CD4-positive, alpha-beta memory T cell (primary cell): ENCODE measurements around the gene ANKS6. TPM values are rescaled to one million over a fixed set of nuclear protein-coding genes. Genes with fewer than 3 reads are reported as not detected.

Experiments used
- CTCF ChIA-PET: fragments of 350-600 bp; sonication (Branson Sonifier 250); formaldehyde crosslinking; loops from one replicate; lab custom pipeline; 2021; ENCODE audit warnings: inconsistent platforms; ENCODE audit not compliant: partially characterized antibody; lab: Charles Lee
- POLR2A ChIA-PET: fragments of 350-600 bp; sonication (Branson Sonifier 250); formaldehyde crosslinking; loops from one replicate; lab custom pipeline; 2021; ENCODE audit not compliant: partially characterized antibody; lab: Charles Lee
- DNase-seq, 5 donors: peaks; one replicate each; pipeline versions ENCODE4 v3.0.0 to v3.0.0-alpha.2; 2020 to 2022; ENCODE audit warnings: mixed read lengths in 1 of 5
- H3K27ac ChIP-seq: one replicate; pipeline ENCODE4 v1.7.0; 2013; ENCODE audit warnings: low read depth, low read length
- H3K27me3 ChIP-seq: 2 replicates; pipeline ENCODE4 v1.7.0; 2013; ENCODE audit warnings: mild to moderate bottlenecking, low read length, moderate library complexity; ENCODE audit not compliant: insufficient read depth
- H3K36me3 ChIP-seq: 2 replicates; pipeline ENCODE4 v1.7.0; 2013; ENCODE audit warnings: mild to moderate bottlenecking, low read length, moderate library complexity; ENCODE audit not compliant: insufficient read depth
- H3K4me1 ChIP-seq: 2 replicates; pipeline ENCODE4 v1.7.0; 2013; ENCODE audit warnings: mild to moderate bottlenecking, low read length, moderate library complexity; ENCODE audit not compliant: insufficient read depth
- H3K4me3 ChIP-seq, 2 donors: one replicate each; pipeline ENCODE4 v1.7.0; 2013; ENCODE audit warnings: low read length in 2 of 2, mild to moderate bottlenecking in 1 of 2
- H3K9me3 ChIP-seq, 2 donors: one replicate each; pipeline ENCODE4 v1.7.0; 2013; ENCODE audit warnings: low read length in 2 of 2, control low read depth in 1 of 2; ENCODE audit not compliant: control insufficient read depth in 1 of 2
- H3K27ac Mint-ChIP-seq, 7 donors: one replicate each; pipeline ENCODE4 v1.8.0; 2020 to 2021; ENCODE audit warnings: mixed read lengths in 7 of 7, mild to moderate bottlenecking in 6 of 7, inconsistent platforms in 3 of 7, moderate library complexity in 3 of 7
- H3K27me3 Mint-ChIP-seq, 2 donors: one replicate each; pipeline ENCODE4 v1.8.0; 2020 to 2021; ENCODE audit warnings: mixed read lengths in 2 of 2
- H3K36me3 Mint-ChIP-seq, 2 donors: one replicate each; pipeline ENCODE4 v1.8.0; 2020 to 2021; ENCODE audit warnings: mixed read lengths in 2 of 2, inconsistent platforms in 1 of 2, mild to moderate bottlenecking in 1 of 2
- H3K4me1 Mint-ChIP-seq, 4 donors: one replicate each; pipeline ENCODE4 v1.8.0; 2020 to 2021; ENCODE audit warnings: mixed read lengths in 4 of 4, mild to moderate bottlenecking in 1 of 4
- H3K4me3 Mint-ChIP-seq, 8 donors: one replicate each; pipeline ENCODE4 v1.8.0; 2020 to 2021; ENCODE audit warnings: mixed read lengths in 8 of 8, mild to moderate bottlenecking in 7 of 8, moderate library complexity in 6 of 8, inconsistent platforms in 3 of 8
- H3K9me3 Mint-ChIP-seq, 8 donors: one replicate each; pipeline ENCODE4 v1.8.0; 2020 to 2021; ENCODE audit warnings: mixed read lengths in 8 of 8, mild to moderate bottlenecking in 5 of 8, inconsistent platforms in 3 of 8, moderate library complexity in 1 of 8
- intact Hi-C: fragments of 100-400 bp; cut with micrococcal nuclease; formaldehyde crosslinking; loops from one replicate; pipeline ENCODE4 v1.15.1; 2023
- polyA plus RNA-seq, 2 donors: library from polyadenylated mRNA; unstranded; fragments of 300-500 nt; fragmentation: Illumina TruSeq; gene quantifications; one replicate each; pipeline ENCODE4 v1.2.3, GENCODE V29; 2021
- total RNA-seq, 2 experiments: library from RNA; stranded (reverse); gene quantifications; one replicate each; pipeline ENCODE4 v1.2.3, GENCODE V29; 2021

The ANKS6 gene
- total and polyA plus RNA-seq, 4 experiments from 2014 or later = 2.5 to 12.2 (median 9.6) TPM

- H3K27me3 Mint-ChIP-seq = peaks cover 25 to 34% of the 10 kb centered on the region in 2 donors
- POLR2A ChIA-PET = no interaction called here
- intact Hi-C loops = no loop called here
These were observed 94.8 kb downstream of the ANKS6 start for GRCh38 chr9:98701576-98701975.

GRCh38 chr9:98700801-98701200 is 95.6 kb downstream of the ANKS6 start:
- H3K9me3 ChIP-seq = no peaks in the 10 kb centered on the region
- H3K4me1 ChIP-seq = no peaks in the 10 kb centered on the region
- H3K36me3 ChIP-seq = no peaks in the 10 kb centered on the region
- Mint-ChIP-seq H3K27ac (no peak overlapping the region), H3K4me3 (no peak overlapping the region), H3K36me3 (no peaks in the 10 kb centered on the region), H3K27me3 (peaks cover 24 to 31% of the 10 kb centered on the region in 2 donors), H3K4me1 (no peaks in the 10 kb centered on the region), H3K9me3 (peaks cover 0 to 9% (median 2%) of the 10 kb centered on the region in 8 donors)
- ChIA-PET CTCF (no interaction called here), POLR2A (no interaction called here)
- no peak overlapping the region for H3K4me3 ChIP-seq
- no peak overlapping the region for H3K27ac ChIP-seq
- DNase-seq = no peak
- H3K27me3 ChIP-seq = no peaks in the 10 kb centered on the region
- intact Hi-C loops = no loop called here

More at GRCh38 chr9:98701576-98701975, 94.8 kb downstream of the ANKS6 start:
- H3K9me3 Mint-ChIP-seq = peaks cover 0 to 9% (median 2%) of the 10 kb centered on the region in 8 donors
- peaks cover under 1 to 2% (median under 1%) of the 10 kb centered on the region in 4 donors for H3K4me1 Mint-ChIP-seq
- Histone ChIP-seq H3K36me3 (no peaks in the 10 kb centered on the region), H3K9me3 (no peaks in the 10 kb centered on the region), H3K4me3 (no peak overlapping the region), H3K27me3 (no peaks in the 10 kb centered on the region), H3K4me1 (no peaks in the 10 kb centered on the region), H3K27ac (no peak overlapping the region)
- no peak overlapping the region for H3K4me3 Mint-ChIP-seq
- no peaks in the 10 kb centered on the region for H3K36me3 Mint-ChIP-seq
- no peak for DNase-seq
- no peak overlapping the region for H3K27ac Mint-ChIP-seq
- CTCF ChIA-PET = no interaction called here

- H3K4me1 ChIP-seq = no peaks in the 10 kb centered on the region
- intact Hi-C loops = no loop called here
- H3K36me3 Mint-ChIP-seq = no peaks in the 10 kb centered on the region
- no peak overlapping the region for H3K4me3 ChIP-seq
- H3K27ac Mint-ChIP-seq = no peak overlapping the region
- no peak for DNase-seq
- no peaks in the 10 kb centered on the region for H3K9me3 ChIP-seq
- H3K9me3 Mint-ChIP-seq = peaks cover 0 to 9% (median 2%) of the 10 kb centered on the region in 8 donors
- CTCF ChIA-PET = no interaction called here
- no peaks in the 10 kb centered on the region for H3K4me1 Mint-ChIP-seq
- POLR2A ChIA-PET = no interaction called here
- H3K36me3 ChIP-seq = no peaks in the 10 kb centered on the region
- no peak overlapping the region for H3K4me3 Mint-ChIP-seq
- peaks cover 13 to 19% of the 10 kb centered on the region in 2 donors for H3K27me3 Mint-ChIP-seq
- no peak overlapping the region for H3K27ac ChIP-seq
- H3K27me3 ChIP-seq = no peaks in the 10 kb centered on the region
These were observed 97.5 kb downstream of the ANKS6 start for GRCh38 chr9:98698856-98699255.

- POLR2A ChIA-PET = no interaction called here
- no peaks in the 10 kb centered on the region for H3K27me3 ChIP-seq
- intact Hi-C loops = no loop called here
- H3K4me1 ChIP-seq = no peaks in the 10 kb centered on the region
- Mint-ChIP-seq H3K9me3 (peaks cover 0 to 1% (median 0%) of the 10 kb centered on the region in 8 donors), H3K4me3 (no peak overlapping the region), H3K36me3 (no peaks in the 10 kb centered on the region), H3K4me1 (no peaks in the 10 kb centered on the region), H3K27me3 (peaks cover 8 to 11% of the 10 kb centered on the region in 2 donors), H3K27ac (no peak overlapping the region)
- no peak overlapping the region for H3K27ac ChIP-seq
- H3K36me3 ChIP-seq = no peaks in the 10 kb centered on the region
- CTCF ChIA-PET = no interaction called here
- no peak overlapping the region for H3K4me3 ChIP-seq
- DNase-seq = no peak
- H3K9me3 ChIP-seq = no peaks in the 10 kb centered on the region
These were observed 101.4 kb downstream of the ANKS6 start for GRCh38 chr9:98694943-98695342.

- Mint-ChIP-seq H3K4me1 (no peaks in the 10 kb centered on the region), H3K4me3 (no peak overlapping the region), H3K9me3 (no peaks in the 10 kb centered on the region), H3K27ac (no peak overlapping the region), H3K36me3 (no peaks in the 10 kb centered on the region), H3K27me3 (peaks cover 6 to 8% of the 10 kb centered on the region in 2 donors)
- no peak for DNase-seq
- no peak overlapping the region for H3K27ac ChIP-seq
- CTCF ChIA-PET = no interaction called here
- intact Hi-C loops = no loop called here
- no peaks in the 10 kb centered on the region for H3K4me1 ChIP-seq
- no peak overlapping the region for H3K4me3 ChIP-seq
- H3K9me3 ChIP-seq = no peaks in the 10 kb centered on the region
- POLR2A ChIA-PET = no interaction called here
- H3K36me3 ChIP-seq = no peaks in the 10 kb centered on the region
- no peaks in the 10 kb centered on the region for H3K27me3 ChIP-seq
These were observed 104.0 kb downstream of the ANKS6 start for GRCh38 chr9:98692392-98692791.

GRCh38 chr9:98691890-98692289 is 104.5 kb downstream of the ANKS6 start:
- H3K36me3 Mint-ChIP-seq = no peaks in the 10 kb centered on the region
- DNase-seq = no peak
- H3K9me3 Mint-ChIP-seq = no peaks in the 10 kb centered on the region
- Histone ChIP-seq H3K9me3 (no peaks in the 10 kb centered on the region), H3K4me1 (no peaks in the 10 kb centered on the region), H3K4me3 (no peak overlapping the region), H3K27ac (no peak overlapping the region), H3K27me3 (no peaks in the 10 kb centered on the region), H3K36me3 (no peaks in the 10 kb centered on the region)
- ChIA-PET POLR2A (no interaction called here), CTCF (no interaction called here)
- intact Hi-C loops = no loop called here
- H3K4me1 Mint-ChIP-seq = peaks cover 0 to 2% (median 0%) of the 10 kb centered on the region in 4 donors
- peaks cover 6 to 8% of the 10 kb centered on the region in 2 donors for H3K27me3 Mint-ChIP-seq
- H3K4me3 Mint-ChIP-seq = no peak overlapping the region
- H3K27ac Mint-ChIP-seq = no peak overlapping the region

- no peaks in the 10 kb centered on the region for H3K27me3 ChIP-seq
- Mint-ChIP-seq H3K36me3 (no peaks in the 10 kb centered on the region), H3K27me3 (peaks cover 0 to 5% of the 10 kb centered on the region in 2 donors), H3K27ac (no peak overlapping the region), H3K4me1 (peaks cover 0 to 4% (median 0%) of the 10 kb centered on the region in 4 donors), H3K4me3 (no peak overlapping the region), H3K9me3 (no peaks in the 10 kb centered on the region)
- CTCF ChIA-PET = no interaction called here
- intact Hi-C loops = no loop called here
- DNase-seq = no peak
- H3K27ac ChIP-seq = no peak overlapping the region
- H3K4me3 ChIP-seq = no peak overlapping the region
- H3K36me3 ChIP-seq = no peaks in the 10 kb centered on the region
- no peaks in the 10 kb centered on the region for H3K9me3 ChIP-seq
- POLR2A ChIA-PET = no interaction called here
- no peaks in the 10 kb centered on the region for H3K4me1 ChIP-seq
These were observed 105.7 kb downstream of the ANKS6 start for GRCh38 chr9:98690686-98691085.
